DOHH2 (cell line): ENCODE results near the gene TMEM218.

ENCODE experiments used
- H3F3A ChIP-seq: fragments of 200-600 bp; sonication (generic), shearing (Covaris generic); 2 replicates; pipeline ENCODE4 v1.6.0; 2016; ENCODE audit warnings: antibody characterized with exemption, mild to moderate bottlenecking; ENCODE audit not compliant: control insufficient read depth, insufficient read depth
- H3K27ac ChIP-seq: fragments of 200-600 bp; sonication (generic); 2 replicates; pipeline ENCODE4 v1.5.1; 2014; ENCODE audit warnings: low read depth, mild to moderate bottlenecking, low read length, moderate library complexity
- H3K27me3 ChIP-seq: fragments of 200-600 bp; sonication (generic); 2 replicates; pipeline ENCODE4 v1.6.1; 2014; ENCODE audit warnings: mild to moderate bottlenecking, low read length, mixed read lengths; ENCODE audit not compliant: control insufficient read depth
- H3K36me3 ChIP-seq: fragments of 200-600 bp; sonication (generic); 2 replicates; pipeline ENCODE4 v1.6.1; 2014; ENCODE audit warnings: mild to moderate bottlenecking, low read length, moderate library complexity, mixed read lengths; ENCODE audit not compliant: control insufficient read depth
- H3K4me1 ChIP-seq: fragments of 200-600 bp; sonication (generic); 2 replicates; pipeline ENCODE4 v1.6.1; 2014; ENCODE audit warnings: mild to moderate bottlenecking, low read length, mixed read lengths; ENCODE audit not compliant: control insufficient read depth
- H3K4me2 ChIP-seq: fragments of 200-600 bp; sonication (generic); 2 replicates; pipeline ENCODE4 v1.6.0; 2014; ENCODE audit warnings: mild to moderate bottlenecking, low read length, moderate library complexity
- H3K4me3 ChIP-seq: fragments of 200-600 bp; sonication (generic); 2 replicates; pipeline ENCODE4 v1.5.1; 2014; ENCODE audit warnings: mild to moderate bottlenecking, low read length, mixed read lengths
- H3K79me2 ChIP-seq: fragments of 200-600 bp; sonication (generic); 2 replicates; pipeline ENCODE4 v1.6.1; 2014; ENCODE audit warnings: mild to moderate bottlenecking, low read length, mixed read lengths; ENCODE audit not compliant: control insufficient read depth
- H3K9me2 ChIP-seq: fragments of 200-600 bp; sonication (generic); replicated peaks from 2 replicates; pipeline ENCODE4 v1.6.1; 2014; ENCODE audit warnings: mild to moderate bottlenecking, low read length, mixed read lengths; ENCODE audit not compliant: control insufficient read depth
- H3K9me3 ChIP-seq: fragments of 200-600 bp; sonication (generic); 2 replicates; pipeline ENCODE4 v1.6.1; 2014; ENCODE audit warnings: antibody characterized with exemption, low read length, mixed read lengths; ENCODE audit not compliant: control insufficient read depth, insufficient read depth
- H4K20me1 ChIP-seq: fragments of 200-600 bp; sonication (generic); 2 replicates; pipeline ENCODE4 v1.6.0; 2014; ENCODE audit warnings: low read depth, mild to moderate bottlenecking, antibody characterized with exemption, low read length, moderate library complexity; ENCODE audit not compliant: control insufficient read depth, insufficient read depth
- CTCF ChIP-seq: fragments of 200-600 bp; sonication (generic); IDR thresholded peaks from one replicate; pipeline ENCODE4 v1.5.1; 2014; ENCODE audit warnings: antibody characterized with exemption, mild to moderate bottlenecking, low read depth, low read length; ENCODE audit not compliant: poor library complexity, severe bottlenecking
- EZH2phosphoT487 ChIP-seq: fragments of 200-600 bp; sonication (generic); IDR thresholded peaks from 2 replicates; pipeline ENCODE4 v1.6.1; 2017; ENCODE audit warnings: borderline replicate concordance, mild to moderate bottlenecking, antibody characterized with exemption, low read length, moderate library complexity, mixed read lengths

The TMEM218 gene

GRCh38 chr11:125088576-125089455 is 22.6 kb downstream of the TMEM218 start:
- Histone ChIP-seq H3K4me2 (no peak overlapping the region), H3K36me3 (no peaks in the 10 kb centered on the region), H3K4me3 (no peak overlapping the region), H4K20me1 (no peaks in the 10 kb centered on the region), H3K4me1 (peaks cover 5% of the 10 kb centered on the region), H3F3A (no peaks in the 10 kb centered on the region), H3K9me2 (no peaks in the 10 kb centered on the region), H3K9me3 (no peaks in the 10 kb centered on the region), H3K27ac (no peak overlapping the region), H3K27me3 (no peaks in the 10 kb centered on the region), H3K79me2 (no peaks in the 10 kb centered on the region)
- TF ChIP-seq CTCF (no peak), EZH2phosphoT487 (no peak)

DNA sequence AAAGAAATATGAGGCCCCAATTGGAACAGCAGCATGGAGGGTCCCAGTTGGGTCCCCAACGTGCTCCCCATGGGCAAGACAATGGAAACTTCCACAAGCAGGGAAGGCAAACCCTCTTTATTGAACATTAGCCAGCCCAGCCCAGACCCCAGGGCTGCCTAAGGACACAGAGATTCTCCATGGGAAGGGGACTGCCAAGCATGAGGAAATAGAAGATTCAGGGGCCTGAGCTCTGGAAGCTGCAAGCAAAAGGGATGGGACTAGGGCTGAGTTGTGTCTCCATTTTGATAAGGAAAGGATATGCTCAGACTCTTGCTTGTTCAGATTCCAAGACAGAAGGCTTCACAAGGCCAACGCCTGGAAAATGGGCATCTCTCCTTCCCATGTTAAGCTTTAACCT is 23.3 kb downstream of the TMEM218 start:
- H3K4me2 ChIP-seq: no peak overlapping the region
- no peaks in the 10 kb centered on the region for H4K20me1 ChIP-seq
- no peaks in the 10 kb centered on the region for H3K9me3 ChIP-seq
- no peaks in the 10 kb centered on the region for H3K27me3 ChIP-seq
- H3K4me1 ChIP-seq: peaks cover 5% of the 10 kb centered on the region
- H3K36me3 ChIP-seq: no peaks in the 10 kb centered on the region
- H3K27ac ChIP-seq: no peak overlapping the region
- no peaks in the 10 kb centered on the region for H3F3A ChIP-seq
- H3K9me2 ChIP-seq: no peaks in the 10 kb centered on the region
- H3K4me3 ChIP-seq: no peak overlapping the region
- TF ChIP-seq EZH2phosphoT487 (no peak), CTCF (no peak)
- H3K79me2 ChIP-seq: no peaks in the 10 kb centered on the region

GRCh38 chr11:125086633-125087296 is 24.7 kb downstream of the TMEM218 start:
- Histone ChIP-seq H3F3A (no peaks in the 10 kb centered on the region), H3K9me3 (no peaks in the 10 kb centered on the region), H3K4me1 (peaks cover 5% of the 10 kb centered on the region), H3K9me2 (no peaks in the 10 kb centered on the region), H3K36me3 (no peaks in the 10 kb centered on the region), H3K27me3 (no peaks in the 10 kb centered on the region), H4K20me1 (no peaks in the 10 kb centered on the region), H3K4me3 (no peak overlapping the region), H3K27ac (no peak overlapping the region), H3K4me2 (no peak overlapping the region), H3K79me2 (no peaks in the 10 kb centered on the region)
- no peak for TF ChIP-seq EZH2phosphoT487
- no peak for TF ChIP-seq CTCF
